ACC112 (cell line): ENCODE data around the gene CTBP2.

Experiments used
- H2AFZ ChIP-seq: fragments of 200-600 bp; sonication (generic); one replicate; pipeline ENCODE4 v1.6.0; 2017; ENCODE audit warnings: antibody characterized with exemption, low read length; ENCODE audit not compliant: unreplicated experiment
- H3K27ac ChIP-seq: fragments of 200-600 bp; sonication (generic); 2 replicates; pipeline ENCODE4 v1.5.1; 2014; ENCODE audit warnings: low read depth, mild to moderate bottlenecking, antibody characterized with exemption, low read length, moderate library complexity
- H3K27me3 ChIP-seq: fragments of 200-600 bp; sonication (generic); 2 replicates; pipeline ENCODE4 v1.6.1; 2014; ENCODE audit warnings: mild to moderate bottlenecking, antibody characterized with exemption, low read length, moderate library complexity, mixed read lengths; ENCODE audit not compliant: insufficient read depth
- H3K36me3 ChIP-seq: fragments of 200-600 bp; sonication (generic); 2 replicates; pipeline ENCODE4 v1.6.1; 2016; ENCODE audit warnings: mild to moderate bottlenecking, antibody characterized with exemption, low read length, moderate library complexity, mixed read lengths; ENCODE audit not compliant: insufficient read depth
- H3K4me1 ChIP-seq: fragments of 200-600 bp; sonication (generic); one replicate; pipeline ENCODE4 v1.6.1; 2016; ENCODE audit warnings: low read length, mixed read lengths; ENCODE audit not compliant: insufficient read depth, unreplicated experiment, control insufficient read depth
- H3K4me3 ChIP-seq: fragments of 200-600 bp; sonication (generic); 2 replicates; pipeline ENCODE4 v1.5.1; 2014; ENCODE audit warnings: mild to moderate bottlenecking, low read depth, low read length
- H3K79me2 ChIP-seq: fragments of 200-600 bp; sonication (generic); one replicate; pipeline ENCODE4 v1.6.0; 2016; ENCODE audit warnings: low read length; ENCODE audit not compliant: control insufficient read depth, unreplicated experiment, insufficient read depth

Gene CTBP2

GRCh38 chr10:124962421-124962820, 197.9 kb downstream of the CTBP2 start:
- peaks cover 58% of the 10 kb centered on the region for H3K79me2 ChIP-seq
- peaks cover 3% of the 10 kb centered on the region for H3K4me1 ChIP-seq
- no peak overlapping the region for H2AFZ ChIP-seq
- H3K36me3 ChIP-seq = no peaks in the 10 kb centered on the region
- H3K27ac ChIP-seq = no peak overlapping the region
- no peaks in the 10 kb centered on the region for H3K27me3 ChIP-seq
- no peak overlapping the region for H3K4me3 ChIP-seq

- H3K36me3 ChIP-seq = no peaks in the 10 kb centered on the region
- H3K27ac ChIP-seq = no peak overlapping the region
- peaks cover 61% of the 10 kb centered on the region for H3K79me2 ChIP-seq
- H3K27me3 ChIP-seq = no peaks in the 10 kb centered on the region
- no peak overlapping the region for H3K4me3 ChIP-seq
- H2AFZ ChIP-seq = no peak overlapping the region
- H3K4me1 ChIP-seq = peaks cover 3% of the 10 kb centered on the region
These were observed 199.2 kb downstream of the CTBP2 start for GRCh38 chr10:124961248-124961570.

- H3K4me3 ChIP-seq = no peak overlapping the region
- no peak overlapping the region for H2AFZ ChIP-seq
- no peak overlapping the region for H3K27ac ChIP-seq
- H3K4me1 ChIP-seq = peaks cover 7% of the 10 kb centered on the region
- no peaks in the 10 kb centered on the region for H3K36me3 ChIP-seq
- H3K27me3 ChIP-seq = no peaks in the 10 kb centered on the region
- peaks cover 60% of the 10 kb centered on the region for H3K79me2 ChIP-seq
These were observed 200.8 kb downstream of the CTBP2 start for GRCh38 chr10:124959564-124959963.

- peaks cover 64% of the 10 kb centered on the region for H3K79me2 ChIP-seq
- H3K27ac ChIP-seq = no peak overlapping the region
These were observed 202.9 kb downstream of the CTBP2 start for GRCh38 chr10:124957404-124957947.

GRCh38 chr10:124956764-124957163, 203.6 kb downstream of the CTBP2 start:
- Histone ChIP-seq H3K27ac (no peak overlapping the region), H2AFZ (no peak overlapping the region), H3K79me2 (peaks cover 63% of the 10 kb centered on the region), H3K36me3 (no peaks in the 10 kb centered on the region), H3K27me3 (no peaks in the 10 kb centered on the region), H3K4me3 (no peak overlapping the region), H3K4me1 (peaks cover 7% of the 10 kb centered on the region)

More at GRCh38 chr10:124957404-124957947, 202.9 kb downstream of the CTBP2 start:
- no peak overlapping the region for H3K4me3 ChIP-seq
- H3K27me3 ChIP-seq = no peaks in the 10 kb centered on the region
- H3K36me3 ChIP-seq = no peaks in the 10 kb centered on the region
- H2AFZ ChIP-seq = no peak overlapping the region
- H3K4me1 ChIP-seq = peaks cover 7% of the 10 kb centered on the region

GRCh38 chr10:124955868-124956267, 204.5 kb downstream of the CTBP2 start:
- no peak overlapping the region for H3K4me3 ChIP-seq
- no peaks in the 10 kb centered on the region for H3K36me3 ChIP-seq
- peaks cover 4% of the 10 kb centered on the region for H3K4me1 ChIP-seq
- H3K27ac ChIP-seq = no peak overlapping the region
- peaks cover 61% of the 10 kb centered on the region for H3K79me2 ChIP-seq
- H3K27me3 ChIP-seq = no peaks in the 10 kb centered on the region
- no peak overlapping the region for H2AFZ ChIP-seq

GRCh38 chr10:124955243-124955642, 205.1 kb downstream of the CTBP2 start:
- H3K27me3 ChIP-seq = no peaks in the 10 kb centered on the region
- peaks cover 4% of the 10 kb centered on the region for H3K4me1 ChIP-seq
- H3K27ac ChIP-seq = no peak overlapping the region
- H2AFZ ChIP-seq = no peak overlapping the region
- H3K79me2 ChIP-seq = peaks cover 66% of the 10 kb centered on the region
- H3K4me3 ChIP-seq = no peak overlapping the region
- no peaks in the 10 kb centered on the region for H3K36me3 ChIP-seq

- H3K36me3 ChIP-seq = no peaks in the 10 kb centered on the region
- no peaks in the 10 kb centered on the region for H3K27me3 ChIP-seq
- H2AFZ ChIP-seq = no peak overlapping the region
- H3K4me3 ChIP-seq = no peak overlapping the region
- H3K79me2 ChIP-seq = peaks cover 63% of the 10 kb centered on the region
- no peak overlapping the region for H3K27ac ChIP-seq
- H3K4me1 ChIP-seq = peaks cover 4% of the 10 kb centered on the region
These were observed 206.9 kb downstream of the CTBP2 start for GRCh38 chr10:124953421-124953820.

GRCh38 chr10:124952123-124952522, 208.2 kb downstream of the CTBP2 start:
- H3K4me3 ChIP-seq = no peak overlapping the region
- no peak overlapping the region for H3K27ac ChIP-seq
- H2AFZ ChIP-seq = no peak overlapping the region
- H3K36me3 ChIP-seq = no peaks in the 10 kb centered on the region
- peaks cover 62% of the 10 kb centered on the region for H3K79me2 ChIP-seq
- peaks cover 4% of the 10 kb centered on the region for H3K4me1 ChIP-seq
- no peaks in the 10 kb centered on the region for H3K27me3 ChIP-seq

- no peaks in the 10 kb centered on the region for H3K36me3 ChIP-seq
- peaks cover 72% of the 10 kb centered on the region for H3K79me2 ChIP-seq
- H3K4me1 ChIP-seq = peaks cover 13% of the 10 kb centered on the region
- no peak overlapping the region for H3K27ac ChIP-seq
- H3K4me3 ChIP-seq = no peak overlapping the region
- H3K27me3 ChIP-seq = no peaks in the 10 kb centered on the region
- no peak overlapping the region for H2AFZ ChIP-seq
These were observed 210.8 kb downstream of the CTBP2 start for GRCh38 chr10:124949543-124949942.

- peaks cover 31% of the 10 kb centered on the region for H3K4me1 ChIP-seq
- H2AFZ ChIP-seq = no peak overlapping the region
- no peak overlapping the region for H3K27ac ChIP-seq
- 0 out of 2 replicates have a peak, but pooled peaks cover 4% of the 10 kb centered on the region for H3K36me3 ChIP-seq
- H3K27me3 ChIP-seq = no peaks in the 10 kb centered on the region
- peaks cover 80% of the 10 kb centered on the region for H3K79me2 ChIP-seq
- no peak overlapping the region for H3K4me3 ChIP-seq
These were observed 213.4 kb downstream of the CTBP2 start for GRCh38 chr10:124946945-124947344.
